ENCODE measurements around the gene HADHB. TPM values are rescaled to one million over a fixed set of nuclear protein-coding genes. Genes with fewer than 3 reads are reported as not detected.

HADHB gene
- total RNA-seq, result 104 and 128 TPM in 2 replicates

GRCh38 chr2:26244309-26245230, at the start of gene HADHB, which contains the start of gene HADHA:
HADHB (plus strand) TSS chr2:26244939; CDS start chr2:26254255, 9,316 bp downstream.
HADHA (minus strand) TSS chr2:26244632; CDS start chr2:26244596, 36 bp downstream.

Other genes with a start within 250 kb of the HADHB start
- 109 and 111 TPM in 2 replicates for gene RAB10, start 210.9 kb upstream of the HADHB start, total RNA-seq
- gene GAREM2, start 71.9 kb upstream of the HADHB start, total RNA-seq, result 0.78 and 1.5 TPM in 2 replicates
- gene HADHA, start 307 bp upstream of the HADHB start, total RNA-seq, result 153 and 155 TPM in 2 replicates
- gene SELENOI, start 101.2 kb downstream of the HADHB start, total RNA-seq, result 20.2 and 32.3 TPM in 2 replicates
- gene ADGRF3, start 101.8 kb downstream of the HADHB start, total RNA-seq, result under 0.01 and 2.5 TPM in 2 replicates
- gene DRC1, start 157.0 kb downstream of the HADHB start, total RNA-seq, result not detected in 2 replicates
- under 0.01 and 0.39 TPM in 2 replicates for gene OTOF, start 233.2 kb downstream of the HADHB start, total RNA-seq

Measured in subcutaneous preadipocyte (primary cell).